HFF-Myc (cell line): ENCODE results near the gene ATP2B2.

Experiments used
- DNase-seq: peaks from one replicate; pipeline ENCODE4 v3.0.0-alpha.2; 2011; ENCODE audit warnings: low read depth; ENCODE audit errors: extremely low read depth
- H3K4me3 ChIP-seq: replicated peaks from 2 replicates; pipeline ENCODE4 v1.5.1; 2011; ENCODE audit warnings: low read depth, mild to moderate bottlenecking, control low read depth, low read length
- TF ChIP-seq, protein P1 (sequence below): IDR thresholded peaks from 2 replicates; pipeline ENCODE4 v1.5.1; 2012; ENCODE audit warnings: mild to moderate bottlenecking, low read depth, low read length, control low read depth; ENCODE audit errors: missing control alignments

ATP2B2 gene

DNA sequence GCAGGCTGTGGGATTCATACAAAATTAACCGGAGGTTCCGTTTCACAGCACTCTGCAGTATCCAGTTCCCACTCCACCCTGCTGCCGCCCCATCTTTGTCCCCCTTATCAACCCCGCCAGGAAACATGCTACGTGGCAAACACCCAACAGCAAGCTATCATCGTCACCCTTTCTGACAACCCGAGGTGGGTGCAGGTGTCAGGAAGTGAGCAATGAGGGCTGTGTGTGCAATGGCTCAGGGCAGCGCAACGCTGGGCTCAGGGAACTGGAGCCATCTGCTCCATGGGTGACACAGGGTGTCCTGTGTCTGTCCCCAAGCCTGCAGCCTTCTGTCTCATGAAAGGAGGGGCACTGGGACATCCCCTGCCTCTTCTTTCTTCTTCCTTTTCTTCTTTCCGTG is 60.9 kb downstream of the ATP2B2 start:
- no peak for DNase-seq
- TF ChIP-seq, protein P1, sequence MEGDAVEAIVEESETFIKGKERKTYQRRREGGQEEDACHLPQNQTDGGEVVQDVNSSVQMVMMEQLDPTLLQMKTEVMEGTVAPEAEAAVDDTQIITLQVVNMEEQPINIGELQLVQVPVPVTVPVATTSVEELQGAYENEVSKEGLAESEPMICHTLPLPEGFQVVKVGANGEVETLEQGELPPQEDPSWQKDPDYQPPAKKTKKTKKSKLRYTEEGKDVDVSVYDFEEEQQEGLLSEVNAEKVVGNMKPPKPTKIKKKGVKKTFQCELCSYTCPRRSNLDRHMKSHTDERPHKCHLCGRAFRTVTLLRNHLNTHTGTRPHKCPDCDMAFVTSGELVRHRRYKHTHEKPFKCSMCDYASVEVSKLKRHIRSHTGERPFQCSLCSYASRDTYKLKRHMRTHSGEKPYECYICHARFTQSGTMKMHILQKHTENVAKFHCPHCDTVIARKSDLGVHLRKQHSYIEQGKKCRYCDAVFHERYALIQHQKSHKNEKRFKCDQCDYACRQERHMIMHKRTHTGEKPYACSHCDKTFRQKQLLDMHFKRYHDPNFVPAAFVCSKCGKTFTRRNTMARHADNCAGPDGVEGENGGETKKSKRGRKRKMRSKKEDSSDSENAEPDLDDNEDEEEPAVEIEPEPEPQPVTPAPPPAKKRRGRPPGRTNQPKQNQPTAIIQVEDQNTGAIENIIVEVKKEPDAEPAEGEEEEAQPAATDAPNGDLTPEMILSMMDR = no peak
- no peak overlapping the region for H3K4me3 ChIP-seq

DNA sequence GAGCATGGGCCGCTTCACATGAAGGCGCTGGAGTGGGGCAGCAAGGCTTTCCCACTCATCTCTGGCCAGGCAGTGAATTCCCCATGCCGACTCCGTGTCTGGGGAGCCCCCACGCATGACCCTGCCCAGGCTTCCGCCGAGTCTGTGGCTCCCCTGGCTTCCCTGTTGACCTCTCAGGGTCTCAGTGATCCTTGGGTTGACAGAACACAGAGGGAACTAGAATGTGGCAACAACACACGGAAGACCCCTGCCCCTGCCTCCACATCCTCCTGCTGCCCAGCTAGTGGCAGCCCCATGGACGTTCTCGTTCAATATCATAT is 61.3 kb downstream of the ATP2B2 start:
- no peak overlapping the region for H3K4me3 ChIP-seq
- no peak for DNase-seq
- TF ChIP-seq, protein P1 = no peak

DNA sequence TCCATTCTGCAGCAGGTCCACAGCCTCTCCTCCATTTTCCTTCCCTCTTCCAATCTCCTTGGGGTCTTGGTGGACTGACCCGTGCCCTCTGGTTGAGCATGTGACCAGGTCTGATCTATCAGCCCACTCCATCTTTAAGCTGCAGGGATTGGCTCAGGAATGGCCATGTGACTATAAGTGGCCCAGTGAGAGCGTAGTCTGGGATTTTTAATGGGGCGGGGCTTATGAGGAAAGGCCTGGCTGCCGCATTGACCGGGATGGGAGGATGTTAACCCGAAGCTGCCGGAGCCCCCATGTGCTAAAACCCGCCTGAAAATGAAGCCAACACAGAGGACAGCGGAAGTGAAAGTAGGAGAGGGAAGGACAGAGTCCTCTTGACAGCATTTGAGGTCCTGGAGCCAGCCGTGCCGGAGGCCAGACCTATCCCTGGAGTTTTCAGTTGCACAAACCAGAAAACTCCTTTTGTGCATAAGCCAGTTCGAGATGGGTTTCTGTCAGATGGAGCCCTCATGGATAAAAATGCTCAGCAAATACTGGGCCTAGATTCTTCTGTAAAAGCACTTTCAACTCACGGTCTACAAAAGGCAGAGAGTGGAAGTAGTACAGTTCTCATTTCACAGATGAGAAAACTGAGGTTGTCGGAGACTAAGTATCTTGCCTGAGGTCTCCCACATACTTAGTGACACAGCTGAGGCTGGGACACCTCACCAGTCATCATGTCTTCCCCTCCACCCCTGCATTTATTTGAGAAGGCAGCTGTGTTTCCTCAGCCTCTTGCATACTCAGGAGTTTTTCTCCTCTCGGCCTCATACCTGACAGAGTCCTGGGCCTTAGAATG is 61.9 kb downstream of the ATP2B2 start:
- no peak overlapping the region for H3K4me3 ChIP-seq
- TF ChIP-seq, protein P1 = no peak
- no peak for DNase-seq

DNA sequence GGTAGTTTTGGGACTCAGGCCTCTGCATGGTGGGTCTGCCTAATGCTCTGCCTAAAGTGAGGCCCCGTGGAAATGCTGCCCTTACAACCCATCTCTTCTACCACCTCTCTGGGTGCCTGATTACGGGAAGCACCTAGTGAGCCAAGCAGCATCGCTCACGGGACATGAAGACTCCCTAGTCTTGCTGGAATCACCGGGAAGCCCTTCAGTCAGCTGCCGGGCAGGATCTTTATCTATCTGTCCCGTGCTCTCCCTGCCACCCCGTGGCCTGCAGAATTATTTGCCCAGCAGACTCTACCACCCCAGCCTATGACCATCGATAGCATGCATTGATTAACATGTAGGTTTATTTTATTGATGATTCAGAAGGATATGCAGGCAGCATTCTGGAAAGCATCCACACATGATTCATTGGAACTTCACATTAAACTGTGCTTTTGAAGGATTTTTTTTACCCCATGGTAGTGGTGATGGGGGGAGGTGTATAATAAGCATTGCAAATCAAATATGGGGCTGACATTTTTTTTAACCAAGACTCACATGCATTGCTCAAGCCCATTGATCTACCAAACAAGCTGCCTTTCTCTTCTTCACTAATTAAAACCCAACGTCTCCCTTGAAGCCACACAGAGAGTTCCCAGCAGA is 63.1 kb downstream of the ATP2B2 start:
- DNase-seq = no peak

DNA sequence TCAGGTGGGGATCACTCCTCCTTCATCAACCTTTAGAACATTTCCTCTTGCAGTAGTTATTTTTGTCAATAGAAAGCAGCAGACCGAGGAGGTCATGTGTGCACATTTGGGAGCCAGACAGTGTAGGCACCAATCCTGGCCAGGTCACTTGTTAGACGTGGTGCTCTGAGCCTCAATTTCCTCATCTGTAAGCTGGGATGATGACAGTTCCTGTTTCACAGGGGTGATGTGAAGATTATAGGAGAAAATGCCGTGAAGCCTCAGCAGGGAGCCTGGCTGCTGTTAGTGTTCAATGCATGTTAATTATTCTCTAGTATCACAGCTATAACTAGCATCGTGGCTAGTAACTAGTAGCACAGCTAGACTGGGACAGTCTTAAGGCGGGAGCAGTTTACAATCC is 64.7 kb downstream of the ATP2B2 start:
- TF ChIP-seq, protein P1 = no peak
- DNase-seq = no peak
- H3K4me3 ChIP-seq = no peak overlapping the region

More for the DNA sequence above, 63.1 kb downstream of the ATP2B2 start:
- TF ChIP-seq, protein P1 = no peak
- H3K4me3 ChIP-seq = no peak overlapping the region

DNA sequence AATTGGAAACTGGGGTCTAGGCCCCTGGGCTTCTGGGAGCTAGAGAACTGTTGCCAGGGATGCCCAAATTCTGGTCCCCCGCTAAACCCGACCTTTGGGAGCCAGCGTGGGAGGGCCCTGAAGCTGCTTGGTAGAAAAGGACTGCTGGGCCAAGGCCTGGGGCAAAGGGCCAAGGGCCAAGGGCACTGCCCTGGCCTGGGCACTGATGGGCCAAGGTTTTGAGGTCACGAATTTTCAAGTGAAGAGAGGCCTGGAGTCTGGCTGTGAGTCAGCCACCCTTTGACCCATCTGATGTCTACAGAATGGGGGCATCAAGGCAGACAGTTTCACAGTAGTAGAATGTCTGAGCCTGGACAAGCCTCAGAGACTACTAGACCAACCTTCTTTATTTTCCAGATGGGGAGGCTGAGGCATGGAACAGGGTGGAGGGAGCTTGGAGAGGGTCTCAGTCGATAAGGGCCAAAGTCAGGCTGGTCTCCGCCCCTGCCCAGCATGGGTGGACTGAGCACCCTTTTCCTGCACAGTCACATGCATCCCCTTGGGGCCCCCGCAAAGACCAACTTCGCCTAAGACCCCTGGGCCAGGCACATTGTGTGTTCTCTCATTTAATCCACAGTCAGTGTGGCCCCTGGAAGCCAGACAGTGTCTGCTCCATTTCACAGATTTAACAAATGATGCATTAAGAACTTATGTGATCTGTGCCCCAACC is 66.3 kb downstream of the ATP2B2 start:
- TF ChIP-seq, protein P1 = no peak
- DNase-seq = no peak
- no peak overlapping the region for H3K4me3 ChIP-seq
